ENCODE data around the gene EXOC6.
"Not testable (repeated sequence)": the region's sequence is repeated elsewhere in the genome, so short reads cannot be mapped to it uniquely, and the experiment has no call there.

EXOC6 gene

GRCh38 chr10:92938841-92939240 is 90.5 kb downstream of the EXOC6 start:
- no peak for DNase-seq (ENCODE audit: low read depth)

- no peak for DNase-seq (ENCODE audit: low read depth)
Observed at GRCh38 chr10:92942226-92942625, 93.9 kb downstream of the EXOC6 start.

- no peak for DNase-seq (ENCODE audit: low read depth)
Observed at GRCh38 chr10:92946491-92946890, 98.2 kb downstream of the EXOC6 start.

GRCh38 chr10:92952573-92952972 is 104.3 kb downstream of the EXOC6 start:
- not testable (repeated sequence) for DNase-seq (ENCODE audit: low read depth)

GRCh38 chr10:92957223-92958010 is 109.1 kb downstream of the EXOC6 start:
- peak; percentile 94 for DNase-seq (ENCODE audit: low read depth)

GRCh38 chr10:92961638-92962037 is 113.3 kb downstream of the EXOC6 start:
- no peak for DNase-seq (ENCODE audit: low read depth)

- peak; percentile 65 for DNase-seq (ENCODE audit: low read depth)
Observed at GRCh38 chr10:92965314-92965713, 117.0 kb downstream of the EXOC6 start.

GRCh38 chr10:92967641-92968040 is 119.3 kb downstream of the EXOC6 start:
- DNase-seq (ENCODE audit: low read depth) = no peak

- no peak for DNase-seq (ENCODE audit: low read depth)
Observed at GRCh38 chr10:92969151-92969550, 120.8 kb downstream of the EXOC6 start.

GRCh38 chr10:92970301-92971070 is 122.2 kb downstream of the EXOC6 start:
- peak; percentile 95 for DNase-seq (ENCODE audit: low read depth)

- DNase-seq (ENCODE audit: low read depth) = peak; percentile 90
Observed at GRCh38 chr10:92972066-92972870, 123.9 kb downstream of the EXOC6 start.

GRCh38 chr10:92972886-92973285 is 124.6 kb downstream of the EXOC6 start:
- DNase-seq (ENCODE audit: low read depth) = no peak

GRCh38 chr10:92976278-92976677 is 128.0 kb downstream of the EXOC6 start:
- DNase-seq (ENCODE audit: low read depth) = not testable (repeated sequence)

- DNase-seq (ENCODE audit: low read depth) = no peak
Observed at GRCh38 chr10:92989250-92989649, 140.9 kb downstream of the EXOC6 start.

- peak; percentile 65 for DNase-seq (ENCODE audit: low read depth)
Observed at GRCh38 chr10:92990615-92991014, 142.3 kb downstream of the EXOC6 start.

- no peak for DNase-seq (ENCODE audit: low read depth)
Observed at GRCh38 chr10:92991513-92991912, 143.2 kb downstream of the EXOC6 start.

- no peak for DNase-seq (ENCODE audit: low read depth)
Observed at GRCh38 chr10:92993699-92994272, 145.5 kb downstream of the EXOC6 start.

- DNase-seq (ENCODE audit: low read depth) = no peak
Observed at GRCh38 chr10:92995509-92995908, 147.2 kb downstream of the EXOC6 start.

- no peak for DNase-seq (ENCODE audit: low read depth)
Observed at GRCh38 chr10:92997620-92998019, 149.3 kb downstream of the EXOC6 start.

GRCh38 chr10:92999191-92999590 is 150.9 kb downstream of the EXOC6 start:
- DNase-seq (ENCODE audit: low read depth) = peak; percentile 7

GRCh38 chr10:93006435-93007039 is 158.2 kb downstream of the EXOC6 start:
- DNase-seq (ENCODE audit: low read depth) = peak; percentile 60

GRCh38 chr10:93015722-93016121 is 167.4 kb downstream of the EXOC6 start:
- no peak for DNase-seq (ENCODE audit: low read depth)
